NCI-H2107 treated with DMSO at 0.1 percent for 48 hours (cell line): ENCODE measurements around the gene CHRNA4.
"Not testable (repeated sequence)": the region's sequence is repeated elsewhere in the genome, so short reads cannot be mapped to it uniquely, and the experiment has no call there.

Experiments
- DNase-seq: peaks from one replicate; lab custom pipeline; 2025; ENCODE audit not compliant: unreplicated experiment; lab: John Stamatoyannopoulos, UW

The CHRNA4 gene

GRCh38 chr20:63311186-63311832, 49.8 kb downstream of the CHRNA4 start:
- no peak for DNase-seq

- DNase-seq = no peak
Measured at GRCh38 chr20:63310265-63310991, 50.7 kb downstream of the CHRNA4 start.

- DNase-seq = no peak
Measured at GRCh38 chr20:63309261-63310071, 51.7 kb downstream of the CHRNA4 start.

DNA sequence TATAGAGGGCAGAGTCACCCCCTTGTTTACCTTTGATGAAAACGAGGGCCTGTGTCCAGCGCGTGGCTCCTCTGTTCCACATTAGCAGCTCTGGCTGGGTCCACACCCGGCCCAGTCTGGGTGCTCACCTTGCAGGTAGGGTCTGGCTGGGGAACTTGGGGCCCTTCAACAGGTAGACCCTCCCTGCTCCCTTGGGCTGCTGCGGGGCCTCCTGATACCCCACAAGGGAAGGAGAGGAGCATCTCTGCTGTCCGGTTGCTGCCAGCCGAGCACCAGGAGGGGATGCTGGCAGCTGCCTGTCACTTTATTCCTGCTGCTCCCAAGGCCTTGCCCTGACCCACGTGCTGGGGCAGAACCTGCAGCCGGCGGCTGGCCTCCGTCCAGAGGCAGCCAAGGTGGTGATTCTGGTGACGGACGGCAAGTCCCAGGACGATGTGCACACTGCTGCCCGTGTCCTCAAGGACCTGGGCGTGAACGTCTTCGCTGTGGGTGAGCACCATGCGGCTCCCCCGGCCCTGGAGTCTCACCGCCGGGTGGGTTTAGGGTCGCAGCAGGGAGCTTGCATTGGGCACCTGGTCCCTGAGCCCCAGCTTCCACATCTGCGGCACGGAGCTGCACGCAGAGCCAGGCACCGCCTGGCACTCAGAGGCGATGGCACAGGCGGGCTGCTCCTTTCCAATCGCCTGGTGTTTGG, 52.8 kb downstream of the CHRNA4 start:
- no peak for DNase-seq

DNA sequence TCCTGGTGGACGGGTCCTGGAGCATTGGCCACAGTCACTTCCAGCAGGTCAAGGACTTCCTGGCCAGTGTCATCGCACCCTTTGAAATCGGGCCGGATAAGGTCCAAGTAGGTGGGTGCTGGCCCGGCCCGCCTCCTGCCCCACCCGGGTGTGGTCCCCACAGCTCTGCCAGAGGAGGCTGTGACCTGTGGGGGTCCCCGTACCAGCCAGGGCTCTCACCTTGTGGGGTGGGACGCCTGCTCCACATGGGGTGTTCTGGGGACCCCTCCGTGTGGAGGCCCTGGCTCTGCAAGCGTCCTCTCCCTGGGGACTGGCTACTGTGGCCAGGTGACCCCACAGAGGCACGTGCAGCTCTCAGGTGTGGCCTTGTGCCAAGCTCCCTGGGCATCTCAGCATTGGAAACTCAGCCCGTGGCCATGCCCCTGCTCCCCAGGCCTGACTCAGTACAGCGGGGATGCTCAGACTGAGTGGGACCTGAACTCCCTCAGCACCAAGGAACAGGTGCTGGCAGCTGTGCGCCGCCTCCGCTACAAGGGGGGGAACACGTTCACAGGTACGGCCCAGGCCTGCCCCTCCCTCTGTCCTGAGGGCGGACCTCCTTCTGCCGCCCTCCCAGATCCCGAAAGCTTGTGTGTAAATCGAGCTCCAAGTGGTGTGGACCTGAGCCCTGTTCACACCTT, 53.5 kb downstream of the CHRNA4 start:
- DNase-seq = no peak

- DNase-seq = no peak
Measured at GRCh38 chr20:63306673-63307537, 54.2 kb downstream of the CHRNA4 start.

- DNase-seq = not testable (repeated sequence)
Measured at GRCh38 chr20:63305933-63306672, 55.0 kb downstream of the CHRNA4 start.

GRCh38 chr20:63305393-63305792, 55.8 kb downstream of the CHRNA4 start:
- no peak for DNase-seq

GRCh38 chr20:63303095-63303666, 58.0 kb downstream of the CHRNA4 start:
- no peak for DNase-seq

DNA sequence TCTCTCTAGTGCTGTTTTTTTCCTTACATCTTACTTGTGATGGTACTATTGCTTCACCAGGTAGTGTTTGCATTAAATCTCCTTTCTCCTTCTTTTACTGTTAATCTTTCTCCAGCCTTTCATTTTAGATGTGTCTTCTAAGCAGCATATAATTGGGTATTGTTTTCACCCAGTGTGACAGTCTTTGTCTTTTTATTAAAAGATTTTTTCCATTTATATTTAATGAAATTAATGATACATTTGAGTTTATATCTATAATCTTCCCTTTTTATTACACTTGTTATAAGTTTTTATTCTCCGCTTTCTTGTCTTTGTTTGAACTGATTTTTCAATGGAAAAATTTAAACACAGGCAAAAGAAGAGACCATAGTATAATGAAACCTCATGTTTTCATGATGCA, 59.5 kb downstream of the CHRNA4 start:
- DNase-seq = no peak

GRCh38 chr20:63298731-63299312, 62.3 kb downstream of the CHRNA4 start:
- DNase-seq = no peak

GRCh38 chr20:63297796-63298572, 63.2 kb downstream of the CHRNA4 start:
- DNase-seq = no peak

GRCh38 chr20:63297371-63297781, 63.8 kb downstream of the CHRNA4 start:
- no peak for DNase-seq

- no peak for DNase-seq
Measured at GRCh38 chr20:63296531-63297299, 64.4 kb downstream of the CHRNA4 start.

DNA sequence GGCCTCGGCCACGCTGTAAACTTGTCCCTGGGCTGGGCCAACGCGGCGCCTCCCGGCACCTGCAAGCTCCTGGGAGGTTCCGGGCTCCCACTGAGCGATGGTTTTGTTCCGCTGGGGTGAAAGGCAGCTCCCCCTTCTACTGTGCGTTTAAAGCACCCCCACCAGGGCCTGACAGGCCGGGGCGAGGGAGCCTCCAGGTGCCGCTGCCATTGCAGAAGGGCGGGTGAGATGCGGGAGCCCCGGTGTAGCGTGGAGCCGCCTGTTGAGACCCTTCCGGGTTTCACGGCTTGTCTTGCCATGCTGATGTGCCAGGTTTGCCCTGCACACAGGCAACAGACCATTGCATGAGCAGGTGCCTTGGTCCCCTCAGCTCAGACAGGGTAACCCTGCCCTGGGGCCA, 65.3 kb downstream of the CHRNA4 start:
- no peak for DNase-seq

DNA sequence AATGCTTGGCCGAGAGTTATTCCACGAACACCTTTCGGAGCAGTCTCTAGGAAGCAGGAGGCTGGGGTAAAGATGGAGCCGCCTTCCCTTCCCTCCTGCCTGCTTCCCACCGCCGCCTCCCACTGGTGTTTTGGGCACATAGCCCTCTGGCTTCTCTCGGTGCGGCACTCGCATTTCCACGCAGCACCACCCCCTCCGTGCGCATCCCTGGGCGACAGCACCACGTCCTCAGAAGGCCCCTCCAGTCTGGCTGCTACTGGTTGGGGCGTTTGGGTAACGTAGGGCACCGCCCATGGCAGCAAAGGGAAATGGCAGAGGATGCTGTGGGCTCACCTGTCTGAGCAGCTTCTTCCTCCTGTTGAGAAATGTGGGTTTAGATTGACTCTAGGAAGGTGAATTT, 65.7 kb downstream of the CHRNA4 start:
- no peak for DNase-seq

- DNase-seq = no peak
Measured at GRCh38 chr20:63295018-63295417, 66.1 kb downstream of the CHRNA4 start.
